HG03039 (cell line): Measurements from ENCODE around the gene TWSG1.
"Not testable (repeated sequence)": the region's sequence is repeated elsewhere in the genome, so short reads cannot be mapped to it uniquely, and the experiment has no call there.

Source experiments
- ATAC-seq: cut with Tn5 transposase; IDR thresholded peaks from one replicate; pipeline ENCODE4 v1.9.1; 2021; ENCODE audit warnings: mild to moderate bottlenecking, moderate library complexity; ENCODE audit not compliant: unreplicated experiment

The TWSG1 gene

GRCh38 chr18:9386879-9387278, 52.3 kb downstream of the TWSG1 start:
- ATAC-seq: no peak

GRCh38 chr18:9387891-9388290, 53.3 kb downstream of the TWSG1 start:
- ATAC-seq: no peak

GRCh38 chr18:9389706-9390105, 55.1 kb downstream of the TWSG1 start:
- ATAC-seq: no peak

GRCh38 chr18:9392726-9393125, 58.2 kb downstream of the TWSG1 start:
- no peak for ATAC-seq

GRCh38 chr18:9394046-9394445, 59.5 kb downstream of the TWSG1 start:
- no peak for ATAC-seq

- ATAC-seq: no peak
Measured at GRCh38 chr18:9400197-9400596, 65.6 kb downstream of the TWSG1 start.

GRCh38 chr18:9401176-9401575, 66.6 kb downstream of the TWSG1 start:
- ATAC-seq: no peak

GRCh38 chr18:9402358-9403007, 67.9 kb downstream of the TWSG1 start:
- not testable (repeated sequence) for ATAC-seq

GRCh38 chr18:9403795-9404564, 69.4 kb downstream of the TWSG1 start:
- ATAC-seq: no peak

GRCh38 chr18:9404565-9405060, 70.0 kb downstream of the TWSG1 start:
- ATAC-seq: peak; percentile 49

GRCh38 chr18:9405130-9405529, 70.6 kb downstream of the TWSG1 start:
- no peak for ATAC-seq

GRCh38 chr18:9405977-9406376, 71.4 kb downstream of the TWSG1 start:
- ATAC-seq: no peak

- no peak for ATAC-seq
Measured at GRCh38 chr18:9410515-9410914, 75.9 kb downstream of the TWSG1 start.

GRCh38 chr18:9413576-9413975, 79.0 kb downstream of the TWSG1 start:
- no peak for ATAC-seq

GRCh38 chr18:9416563-9417072, 82.0 kb downstream of the TWSG1 start:
- no peak for ATAC-seq

- ATAC-seq: no peak
Measured at GRCh38 chr18:9417073-9417851, 82.7 kb downstream of the TWSG1 start.

GRCh38 chr18:9418047-9418690, 83.6 kb downstream of the TWSG1 start:
- ATAC-seq: no peak

- ATAC-seq: no peak
Measured at GRCh38 chr18:9419956-9420631, 85.5 kb downstream of the TWSG1 start.

- no peak for ATAC-seq
Measured at GRCh38 chr18:9421096-9421900, 86.7 kb downstream of the TWSG1 start.
